GM12878 (cell line): Measurements from ENCODE around the gene POLN. TPM values are rescaled to one million over a fixed set of nuclear protein-coding genes. Genes with fewer than 3 reads are reported as not detected.

Source experiments
- ATAC-seq: fragments of 200-7000 bp; cut with Tn5 transposase; 3 replicates; pipeline ENCODE4 v1.9.1; 2020; ENCODE audit warnings: mild to moderate bottlenecking, moderate library complexity
- BruUV-seq: library from RNA; stranded (reverse); fragments of 400-500 nt; replicated peaks from 2 replicates; lab custom pipeline; 2021; lab: Mats Ljungman, UMichigan
- CTCF ChIA-PET: fragments of 300-600 bp; sonication (Branson Sonifier 250); formaldehyde crosslinking; extraction: SDS; loops from one replicate; lab custom pipeline; 2021; ENCODE audit warnings: inconsistent platforms; lab: Yijun Ruan, JAX
- POLR2A ChIA-PET: fragments of 350-600 bp; formaldehyde crosslinking; extraction: SDS; loops from one replicate; lab custom pipeline; 2021; ENCODE audit warnings: inconsistent platforms; lab: Charles Lee
- RAD21 ChIA-PET: fragments of 300-600 bp; sonication (Branson Sonifier 250); formaldehyde crosslinking; loops from one replicate; lab custom pipeline; 2023; ENCODE audit warnings: antibody characterized with exemption; ENCODE audit not compliant: unreplicated experiment; lab: Charles Lee
- SMC1A ChIA-PET: fragments of 300-600 bp; sonication (Branson Sonifier 250); formaldehyde crosslinking; loops from one replicate; lab custom pipeline; 2023; ENCODE audit not compliant: unreplicated experiment, uncharacterized antibody; lab: Charles Lee
- DNase-seq: peaks from one replicate; pipeline ENCODE4 v3.0.0-alpha.2; 2011; ENCODE audit warnings: low read depth, low spot score
- FAIRE-seq: peaks from 3 replicates; lab custom pipeline; 2011; peaks lifted over from hg19 to GRCh38; lab: Jason Lieb, UNC
- H2AFZ ChIP-seq: 2 replicates; pipeline ENCODE4 v1.6.0; 2011; ENCODE audit warnings: low read depth, low read length, control low read depth; ENCODE audit not compliant: control insufficient read depth
- H3K27ac ChIP-seq: 2 replicates; pipeline ENCODE4 v1.5.1; 2011; ENCODE audit warnings: control low read depth; ENCODE audit not compliant: control insufficient read depth, insufficient read depth
- H3K27me3 ChIP-seq, 2 experiments: replicated peaks in 1 of 2; 2 replicates each; pipeline versions ENCODE4 v1.6.0 to v1.6.1; 2011; ENCODE audit warnings: low read length in 1 of 2; ENCODE audit not compliant: control insufficient read depth in 2 of 2, insufficient read depth in 2 of 2
- H3K36me3 ChIP-seq, 2 experiments: 2 replicates each; pipeline ENCODE4 v1.5.1; 2011; ENCODE audit warnings: low read length in 1 of 2; ENCODE audit not compliant: control insufficient read depth in 2 of 2, insufficient read depth in 2 of 2
- H3K4me1 ChIP-seq: 2 replicates; pipeline ENCODE4 v1.6.1; 2011; ENCODE audit warnings: mild to moderate bottlenecking, low read length, moderate library complexity, mixed read lengths; ENCODE audit not compliant: control insufficient read depth, insufficient read depth
- H3K4me2 ChIP-seq: 2 replicates; pipeline ENCODE4 v1.6.0; 2011; ENCODE audit warnings: control low read depth; ENCODE audit not compliant: control insufficient read depth, insufficient read depth
- H3K4me3 ChIP-seq: fragments of 200-600 bp; sonication (generic); 2 replicates; pipeline ENCODE4 v1.5.1; 2016
- H3K79me2 ChIP-seq: 2 replicates; pipeline ENCODE4 v1.6.0; 2011; ENCODE audit warnings: low read length; ENCODE audit not compliant: control insufficient read depth, insufficient read depth
- H3K9ac ChIP-seq: 2 replicates; pipeline ENCODE4 v1.8.0; 2011; ENCODE audit warnings: low read length, control low read depth, mixed read lengths; ENCODE audit not compliant: control insufficient read depth, insufficient read depth
- H3K9me3 ChIP-seq: replicated peaks from 3 replicates; pipeline ENCODE4 v1.5.1; 2011; ENCODE audit warnings: mild to moderate bottlenecking, low read length; ENCODE audit not compliant: control insufficient read depth, insufficient read depth
- H4K20me1 ChIP-seq: 2 replicates; pipeline ENCODE4 v1.6.0; 2011; ENCODE audit not compliant: control insufficient read depth, insufficient read depth
- BHLHE40 ChIP-seq, 2 experiments: fragments of 450-650 bp in 1 of 2; IDR thresholded peaks; 2 replicates each; pipeline ENCODE4 v1.6.1; 2011 to 2017; ENCODE audit warnings: low read depth in 2 of 2, borderline replicate concordance in 1 of 2, improper control_type of control experiment in 1 of 2, low read length in 1 of 2, mild to moderate bottlenecking in 1 of 2
- BMI1 ChIP-seq: fragments of 450-650 bp; IDR thresholded peaks from 2 replicates; pipeline ENCODE4 v1.6.1; 2016; ENCODE audit warnings: mild to moderate bottlenecking, moderate library complexity, borderline replicate concordance
- NR2C2 ChIP-seq: IDR thresholded peaks from 2 replicates; pipeline ENCODE4 v1.6.1; 2011; ENCODE audit warnings: borderline replicate concordance, low read depth; ENCODE audit not compliant: control insufficient read depth, insufficient read length
- RCOR1 ChIP-seq: conservative IDR thresholded peaks from 2 replicates; pipeline ENCODE4 v1.6.1; 2012; ENCODE audit warnings: low read depth, low read length, improper control_type of control experiment
- SMARCA5 ChIP-seq: fragments of 450-650 bp; IDR thresholded peaks from 2 replicates; pipeline ENCODE4 v1.6.1; 2017; ENCODE audit warnings: mild to moderate bottlenecking
- ZNF622 ChIP-seq: fragments of 450-650 bp; IDR thresholded peaks from 2 replicates; pipeline ENCODE4 v1.6.1; 2017; ENCODE audit warnings: mild to moderate bottlenecking, inconsistent platforms
- WGBS: methylation state at CpG from one replicate; pipeline ENCODE4 v1.1.6; 2016; ENCODE audit warnings: low lambda C conversion rate; ENCODE audit not compliant: insufficient replicate concordance, insufficient coverage; ENCODE audit errors: missing lambda C conversion rate; 5-methylcytosine and 5-hydroxymethylcytosine counted together
- in situ Hi-C: fragments of 300-500 bp; cut with MboI; formaldehyde crosslinking; loops from 9 replicates; pipeline ENCODE4 v1.14.3; 2018; ENCODE audit warnings: mixed read lengths
- intact Hi-C: fragments of 100-400 bp; cut with micrococcal nuclease; formaldehyde crosslinking; loops from one replicate; pipeline ENCODE4 v1.14.2; 2022; ENCODE audit not compliant: unreplicated experiment
- polyA plus RNA-seq, 11 experiments: library from polyadenylated mRNA; depleted of rRNA in 4 of 11; unstranded in 6 of 11; stranded (reverse) in 5 of 11; fragments of >200 nt; fragmentation: Nextera tagmentation in 4 of 11; fragmentation: Illumina TruSeq in 1 of 11; extraction: Ambion mirVana in 4 of 11; extraction: Trizol in 1 of 11; gene quantifications; 1 replicate in 1 of 11; 2 replicates in 10 of 11; pipeline versions ENCODE4 v1.2.1 to v1.2.3, GENCODE V29; 2011 to 2016; ENCODE audit warnings: inconsistent platforms in 2 of 11, missing spikeins in 2 of 11, low read depth in 1 of 11
- total RNA-seq, 4 experiments: library from RNA; depleted of rRNA in 3 of 4; stranded (reverse); fragments of >200 nt in 3 of 4; fragmentation: Illumina TruSeq in 1 of 4; extraction: Trizol in 1 of 4; gene quantifications; 2 replicates each; pipeline versions ENCODE4 v1.2.1 to v1.2.3, GENCODE V29; 2013 to 2021
- TF ChIP-seq, protein P1 (sequence below): fragments of 450-650 bp; IDR thresholded peaks from 2 replicates; pipeline ENCODE4 v1.6.1; 2018; ENCODE audit warnings: mild to moderate bottlenecking, low read depth, moderate library complexity; ENCODE audit not compliant: partially characterized antibody
- TF ChIP-seq, protein P2 (sequence below): IDR thresholded peaks from 2 replicates; pipeline ENCODE4 v1.6.1; 2011; ENCODE audit warnings: borderline replicate concordance, low read depth, mild to moderate bottlenecking, moderate library complexity, mixed read lengths, low read length; ENCODE audit not compliant: insufficient read depth; ENCODE audit errors: extremely low read length
- TF ChIP-seq, protein P3 (sequence below): fragments of 450-650 bp; formaldehyde crosslinking; IDR thresholded peaks from 2 replicates; pipeline ENCODE4 v1.4.0; 2022; ENCODE audit warnings: mild to moderate bottlenecking, moderate library complexity

POLN gene
- total and polyA plus RNA-seq, 10 of the 15 experiments (the other 5 are each of a cell fraction or from before 2014, with no cell fraction given), result 0.09 to 2.0 (median 0.95) TPM; not detected in 1

DNA sequence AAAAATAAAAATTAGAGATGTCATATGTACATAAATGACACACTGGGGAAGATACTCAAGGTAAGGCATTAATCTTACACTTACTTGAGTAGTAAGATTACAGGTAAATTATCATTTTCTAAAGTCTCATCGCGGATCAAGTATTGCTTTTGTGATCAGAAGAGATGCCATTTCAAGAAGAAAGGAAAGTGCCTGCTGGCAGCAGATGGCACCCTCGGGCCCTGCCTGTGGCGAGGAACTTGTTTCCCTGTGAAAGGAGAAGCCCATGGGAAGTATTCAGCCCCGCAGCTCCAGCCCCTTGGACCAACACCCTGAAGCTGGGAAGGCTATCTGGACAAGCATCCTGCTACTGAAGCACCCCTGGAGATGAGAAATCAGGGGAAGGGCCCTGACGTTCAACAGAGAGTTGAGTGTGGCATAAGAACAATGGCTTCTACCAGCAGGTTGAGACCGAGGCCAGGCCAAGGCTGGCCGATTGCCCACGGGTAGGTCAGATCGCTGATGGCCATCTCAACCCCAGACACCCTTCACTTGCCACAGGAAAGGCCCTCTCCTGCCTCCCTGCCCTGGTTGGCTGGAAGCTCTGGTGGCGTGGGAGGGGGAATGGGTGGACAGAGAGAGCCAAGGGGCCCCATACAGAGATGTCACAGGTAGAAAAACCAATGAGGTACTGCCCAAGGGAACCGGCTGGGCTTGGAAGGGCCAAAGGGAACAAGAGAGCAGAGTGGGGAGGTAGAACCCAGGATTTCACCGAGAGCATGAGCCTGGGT is 38.8 kb upstream of the POLN start:
- POLR2A ChIA-PET, result no interaction called here
- TF ChIP-seq, protein P1, sequence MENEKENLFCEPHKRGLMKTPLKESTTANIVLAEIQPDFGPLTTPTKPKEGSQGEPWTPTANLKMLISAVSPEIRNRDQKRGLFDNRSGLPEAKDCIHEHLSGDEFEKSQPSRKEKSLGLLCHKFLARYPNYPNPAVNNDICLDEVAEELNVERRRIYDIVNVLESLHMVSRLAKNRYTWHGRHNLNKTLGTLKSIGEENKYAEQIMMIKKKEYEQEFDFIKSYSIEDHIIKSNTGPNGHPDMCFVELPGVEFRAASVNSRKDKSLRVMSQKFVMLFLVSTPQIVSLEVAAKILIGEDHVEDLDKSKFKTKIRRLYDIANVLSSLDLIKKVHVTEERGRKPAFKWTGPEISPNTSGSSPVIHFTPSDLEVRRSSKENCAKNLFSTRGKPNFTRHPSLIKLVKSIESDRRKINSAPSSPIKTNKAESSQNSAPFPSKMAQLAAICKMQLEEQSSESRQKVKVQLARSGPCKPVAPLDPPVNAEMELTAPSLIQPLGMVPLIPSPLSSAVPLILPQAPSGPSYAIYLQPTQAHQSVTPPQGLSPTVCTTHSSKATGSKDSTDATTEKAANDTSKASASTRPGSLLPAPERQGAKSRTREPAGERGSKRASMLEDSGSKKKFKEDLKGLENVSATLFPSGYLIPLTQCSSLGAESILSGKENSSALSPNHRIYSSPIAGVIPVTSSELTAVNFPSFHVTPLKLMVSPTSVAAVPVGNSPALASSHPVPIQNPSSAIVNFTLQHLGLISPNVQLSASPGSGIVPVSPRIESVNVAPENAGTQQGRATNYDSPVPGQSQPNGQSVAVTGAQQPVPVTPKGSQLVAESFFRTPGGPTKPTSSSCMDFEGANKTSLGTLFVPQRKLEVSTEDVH, result no peak
- TF ChIP-seq ZNF622 (no peak), SMARCA5 (no peak), BHLHE40 (IDR thresholded peaks at IDR 0.05; ENCODE audit: borderline replicate concordance in 1 of 2, low read depth in 2 of 2, low read length in 1 of 2) (no peak), RCOR1 (no peak), BMI1 (no peak), NR2C2 (no peak)
- TF ChIP-seq, protein P2, sequence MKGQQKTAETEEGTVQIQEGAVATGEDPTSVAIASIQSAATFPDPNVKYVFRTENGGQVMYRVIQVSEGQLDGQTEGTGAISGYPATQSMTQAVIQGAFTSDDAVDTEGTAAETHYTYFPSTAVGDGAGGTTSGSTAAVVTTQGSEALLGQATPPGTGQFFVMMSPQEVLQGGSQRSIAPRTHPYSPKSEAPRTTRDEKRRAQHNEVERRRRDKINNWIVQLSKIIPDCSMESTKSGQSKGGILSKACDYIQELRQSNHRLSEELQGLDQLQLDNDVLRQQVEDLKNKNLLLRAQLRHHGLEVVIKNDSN, result no peak
- TF ChIP-seq, protein P3, sequence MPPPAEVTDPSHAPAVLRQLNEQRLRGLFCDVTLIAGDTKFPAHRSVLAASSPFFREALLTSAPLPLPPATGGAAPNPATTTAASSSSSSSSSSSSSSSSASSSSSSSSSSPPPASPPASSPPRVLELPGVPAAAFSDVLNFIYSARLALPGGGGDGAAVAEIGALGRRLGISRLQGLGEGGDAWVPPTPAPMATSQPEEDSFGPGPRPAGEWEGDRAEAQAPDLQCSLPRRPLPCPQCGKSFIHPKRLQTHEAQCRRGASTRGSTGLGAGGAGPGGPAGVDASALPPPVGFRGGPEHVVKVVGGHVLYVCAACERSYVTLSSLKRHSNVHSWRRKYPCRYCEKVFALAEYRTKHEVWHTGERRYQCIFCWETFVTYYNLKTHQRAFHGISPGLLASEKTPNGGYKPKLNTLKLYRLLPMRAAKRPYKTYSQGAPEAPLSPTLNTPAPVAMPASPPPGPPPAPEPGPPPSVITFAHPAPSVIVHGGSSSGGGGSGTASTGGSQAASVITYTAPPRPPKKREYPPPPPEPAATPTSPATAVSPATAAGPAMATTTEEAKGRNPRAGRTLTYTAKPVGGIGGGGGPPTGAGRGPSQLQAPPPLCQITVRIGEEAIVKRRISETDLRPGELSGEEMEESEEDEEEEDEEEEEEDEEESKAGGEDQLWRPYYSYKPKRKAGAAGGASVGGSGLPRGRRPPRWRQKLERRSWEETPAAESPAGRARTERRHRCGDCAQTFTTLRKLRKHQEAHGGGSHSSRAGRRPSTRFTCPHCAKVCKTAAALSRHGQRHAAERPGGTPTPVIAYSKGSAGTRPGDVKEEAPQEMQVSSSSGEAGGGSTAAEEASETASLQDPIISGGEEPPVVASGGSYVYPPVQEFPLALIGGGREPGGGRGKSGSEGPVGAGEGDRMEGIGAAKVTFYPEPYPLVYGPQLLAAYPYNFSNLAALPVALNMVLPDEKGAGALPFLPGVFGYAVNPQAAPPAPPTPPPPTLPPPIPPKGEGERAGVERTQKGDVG (CRISPR knock-in tag), result no peak
- Histone ChIP-seq H3K4me2 (no peak overlapping the region), H3K4me3 (no peak overlapping the region), H3K27ac (no peak overlapping the region), H4K20me1 (no peaks in the 10 kb centered on the region), H3K4me1 (peaks cover 7% of the 10 kb centered on the region), H3K79me2 (no peaks in the 10 kb centered on the region), H2AFZ (no peak overlapping the region), H3K27me3 (no peaks in the 10 kb centered on the region), H3K9me3 (no peaks in the 10 kb centered on the region), H3K36me3 (no peaks in the 10 kb centered on the region), H3K9ac (no peak overlapping the region)
- WGBS, result 68% methylated on average over 13 of the region's 13 CpGs
- BruUV-seq, result no TSS peak
- CTCF ChIA-PET, result no interaction called here
- ATAC-seq, result no peak
- in situ Hi-C loops (no loop called here), intact Hi-C loops (no loop called here)
- SMC1A ChIA-PET, result no interaction called here
- no peak for FAIRE-seq
- DNase-seq, result no peak
- RAD21 ChIA-PET, result no interaction called here
